Body of pancreas (tissue), 4 donors: Measurements from ENCODE around the gene DUSP6.

ENCODE experiments used
- POLR2A ChIP-seq, 3 donors: fragments of 450-650 bp; IDR thresholded peaks; one replicate each; pipeline ENCODE4 v1.6.1; 2016; ENCODE audit warnings: antibody characterized with exemption in 3 of 3, mild to moderate bottlenecking in 2 of 3
- TF ChIP-seq, protein P1 (sequence below), 7 experiments: fragments of 450-650 bp in 4 of 7; fragments of 200-600 bp in 3 of 7; sonication (generic) in 3 of 7; IDR thresholded peaks; one replicate each; pipeline ENCODE4 v1.5.1; 2016 to 2019; ENCODE audit warnings: antibody characterized with exemption in 7 of 7

GRCh38 chr12:89319122-89319521 lies 33.2 kb downstream of the DUSP6 start:
- TF ChIP-seq, protein P1, sequence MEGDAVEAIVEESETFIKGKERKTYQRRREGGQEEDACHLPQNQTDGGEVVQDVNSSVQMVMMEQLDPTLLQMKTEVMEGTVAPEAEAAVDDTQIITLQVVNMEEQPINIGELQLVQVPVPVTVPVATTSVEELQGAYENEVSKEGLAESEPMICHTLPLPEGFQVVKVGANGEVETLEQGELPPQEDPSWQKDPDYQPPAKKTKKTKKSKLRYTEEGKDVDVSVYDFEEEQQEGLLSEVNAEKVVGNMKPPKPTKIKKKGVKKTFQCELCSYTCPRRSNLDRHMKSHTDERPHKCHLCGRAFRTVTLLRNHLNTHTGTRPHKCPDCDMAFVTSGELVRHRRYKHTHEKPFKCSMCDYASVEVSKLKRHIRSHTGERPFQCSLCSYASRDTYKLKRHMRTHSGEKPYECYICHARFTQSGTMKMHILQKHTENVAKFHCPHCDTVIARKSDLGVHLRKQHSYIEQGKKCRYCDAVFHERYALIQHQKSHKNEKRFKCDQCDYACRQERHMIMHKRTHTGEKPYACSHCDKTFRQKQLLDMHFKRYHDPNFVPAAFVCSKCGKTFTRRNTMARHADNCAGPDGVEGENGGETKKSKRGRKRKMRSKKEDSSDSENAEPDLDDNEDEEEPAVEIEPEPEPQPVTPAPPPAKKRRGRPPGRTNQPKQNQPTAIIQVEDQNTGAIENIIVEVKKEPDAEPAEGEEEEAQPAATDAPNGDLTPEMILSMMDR (IDR thresholded peaks at IDR 0.05): no peak
- no peak for TF ChIP-seq POLR2A (IDR thresholded peaks at IDR 0.05)
